A673 (cell line): ENCODE results near the gene PGAP2.

ENCODE experiments used
- CTCF ChIP-seq: fragments of 300-800, 200-600 bp; sonication (generic); conservative IDR thresholded peaks from 2 replicates; pipeline ENCODE4 v1.5.1; 2017; ENCODE audit warnings: low read depth, mild to moderate bottlenecking, antibody characterized with exemption, low read length, moderate library complexity, mixed read lengths
- EZH2 ChIP-seq: fragments of 200-600 bp; sonication (generic); IDR thresholded peaks from 2 replicates; pipeline ENCODE4 v1.6.1; 2017; ENCODE audit warnings: borderline replicate concordance, low read depth, mild to moderate bottlenecking, mixed read lengths, antibody characterized with exemption, low read length; ENCODE audit not compliant: poor library complexity, severe bottlenecking

GRCh38 chr11:3775736-3776406, 32.5 kb upstream of the PGAP2 start:
- TF ChIP-seq CTCF (0 out of 2 replicates have a peak, but pooled peaks have one; percentile 13), EZH2 (no peak)
